ENCODE measurements around the gene LIN7C.

Gene LIN7C

GRCh38 chr11:27507557-27508322 lies 1.2 kb upstream of the LIN7C start:
- DNase-seq, result no peak

- DNase-seq, result no peak
These were observed 788 bp downstream of the LIN7C start for GRCh38 chr11:27505781-27506180.

- no peak for DNase-seq
These were observed 2.4 kb downstream of the LIN7C start for GRCh38 chr11:27504205-27504604.

- no peak for DNase-seq
These were observed 5.5 kb downstream of the LIN7C start for GRCh38 chr11:27501100-27501499.

- no peak for DNase-seq
These were observed 8.7 kb downstream of the LIN7C start for GRCh38 chr11:27497911-27498310.

- no peak for DNase-seq
These were observed 9.2 kb downstream of the LIN7C start for GRCh38 chr11:27497284-27497866.

- no peak for DNase-seq
These were observed 10.1 kb downstream of the LIN7C start for GRCh38 chr11:27496461-27496860.

GRCh38 chr11:27495710-27496300 lies 10.8 kb downstream of the LIN7C start:
- DNase-seq, result no peak

GRCh38 chr11:27489092-27489491 lies 17.5 kb downstream of the LIN7C start:
- DNase-seq, result no peak

- no peak for DNase-seq
These were observed 18.9 kb downstream of the LIN7C start for GRCh38 chr11:27487706-27488105.

GRCh38 chr11:27485930-27486773 lies 20.4 kb downstream of the LIN7C start:
- DNase-seq, result no peak

- no peak for DNase-seq
These were observed 23.8 kb downstream of the LIN7C start for GRCh38 chr11:27482793-27483192.

GRCh38 chr11:27481992-27482391 lies 24.6 kb downstream of the LIN7C start:
- DNase-seq, result no peak

- no peak for DNase-seq
These were observed 28.7 kb downstream of the LIN7C start for GRCh38 chr11:27477831-27478230.

- no peak for DNase-seq
These were observed 29.3 kb downstream of the LIN7C start for GRCh38 chr11:27477243-27477642.

- DNase-seq, result no peak
These were observed 30.9 kb downstream of the LIN7C start for GRCh38 chr11:27475622-27476021.

- DNase-seq, result no peak
These were observed 33.6 kb downstream of the LIN7C start for GRCh38 chr11:27473017-27473406.

GRCh38 chr11:27472398-27473016 lies 34.1 kb downstream of the LIN7C start, which contains the start of gene LGR4:
Gene LGR4, minus strand, starts transcription at chr11:27472790. Its CDS starts 488 bp downstream, at chr11:27472302.
- DNase-seq, result peak; percentile 61 to 72

- peak; percentile 2 to 8 for DNase-seq
These were observed 34.8 kb downstream of the LIN7C start for GRCh38 chr11:27471589-27472397.

- no peak for DNase-seq
These were observed 35.6 kb downstream of the LIN7C start for GRCh38 chr11:27470826-27471588.

GRCh38 chr11:27470166-27470565 lies 36.4 kb downstream of the LIN7C start:
- DNase-seq, result no peak

All from stimulated activated CD4-positive, alpha-beta T cell treated with anti-CD3 and anti-CD28 coated beads, Interleukin-4, amount 100 ng/mL, for 4 hours (primary cell).